NOMO-1 (cell line): Measurements from ENCODE around the gene PTPN13.

ENCODE experiments used
- DNase-seq, 2 experiments: peaks; one replicate each; lab custom pipeline; 2025; ENCODE audit not compliant: unreplicated experiment in 2 of 2; lab: John Stamatoyannopoulos, UW

PTPN13 gene

DNA sequence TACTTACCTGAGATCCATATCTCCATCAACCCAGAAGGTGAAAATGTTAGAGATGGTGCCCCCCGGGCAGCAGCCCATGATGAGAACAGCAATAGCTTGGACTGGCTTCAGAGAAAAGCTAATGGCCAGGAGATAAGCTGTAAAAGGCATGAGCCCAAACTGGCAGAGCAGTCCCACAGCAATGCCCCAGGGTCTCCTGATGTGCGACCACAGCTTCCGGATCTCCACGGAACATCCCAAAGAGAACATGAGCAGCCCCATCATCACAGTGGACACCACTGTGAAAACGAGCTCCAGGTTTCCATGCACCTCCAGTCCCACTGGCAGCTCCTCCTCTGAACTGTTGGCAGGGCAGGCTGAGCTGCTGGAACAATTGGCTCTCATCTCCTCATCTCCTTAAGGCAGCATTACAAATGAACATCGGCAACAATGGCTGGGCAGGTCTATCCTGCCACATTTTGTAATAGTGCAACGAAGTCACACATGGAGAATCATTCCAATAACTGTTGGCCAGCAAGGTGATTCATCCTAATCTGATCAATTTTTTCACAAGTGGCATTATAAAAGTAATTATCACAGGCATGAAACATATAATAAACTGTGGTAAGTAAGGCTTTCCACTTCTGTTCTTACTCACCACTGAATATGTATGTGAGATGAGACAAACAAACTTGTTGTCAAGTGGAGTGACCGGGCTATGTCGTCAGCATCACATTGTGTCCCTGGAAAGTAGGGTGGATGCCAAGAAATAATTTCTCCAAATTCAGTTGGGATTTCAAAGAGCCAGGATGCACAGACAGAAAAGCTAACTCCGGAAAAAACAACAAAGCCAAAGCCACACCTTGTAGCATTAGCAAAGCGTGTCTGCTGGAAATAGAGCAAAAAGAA is 254.9 kb downstream of the PTPN13 start, which contains the start of gene SLC10A6:
Gene SLC10A6 (minus strand): TSS at position 653 of the 888 bp plus-strand sequence. CDS start 269 bp downstream, at position 384.
- no peak for DNase-seq

DNA sequence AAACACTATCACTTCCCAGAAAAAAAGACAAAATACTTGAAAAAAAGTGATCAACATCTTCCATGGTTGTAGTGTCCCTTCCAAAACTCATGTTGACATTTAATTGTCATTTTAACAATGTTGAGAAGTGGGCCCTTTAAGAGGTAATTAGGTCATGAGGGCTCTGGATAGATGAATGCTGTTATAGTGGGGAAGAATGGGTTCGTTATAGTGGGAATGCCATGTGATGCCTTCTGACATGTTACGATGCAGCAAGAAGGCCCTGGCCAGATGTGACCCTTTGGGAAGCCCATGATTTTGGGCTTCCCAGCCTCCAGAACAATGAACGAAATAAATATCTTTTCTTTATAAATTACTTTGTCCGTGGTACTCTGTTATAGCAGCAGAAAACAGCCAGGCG is 259.1 kb downstream of the PTPN13 start:
- DNase-seq: no peak

DNA sequence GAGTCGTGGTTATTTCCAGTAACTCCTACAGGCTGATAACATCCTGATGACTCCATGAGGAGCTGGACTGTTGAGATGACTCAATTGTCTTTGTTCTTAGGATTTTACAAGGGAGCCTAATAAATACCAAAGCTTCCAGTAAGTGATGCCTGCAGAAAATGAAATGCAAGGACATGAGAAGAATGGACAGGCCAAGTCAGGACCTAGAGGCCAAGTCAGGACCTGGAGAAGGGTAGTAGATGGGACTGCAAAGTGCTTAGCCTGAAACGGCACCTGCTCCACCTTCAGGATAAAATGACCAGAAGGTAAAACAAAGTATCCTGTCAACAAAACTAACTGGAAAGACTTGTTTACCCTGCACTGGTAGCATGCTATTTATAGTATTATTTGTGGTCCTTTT is 261.5 kb downstream of the PTPN13 start:
- no peak for DNase-seq

DNA sequence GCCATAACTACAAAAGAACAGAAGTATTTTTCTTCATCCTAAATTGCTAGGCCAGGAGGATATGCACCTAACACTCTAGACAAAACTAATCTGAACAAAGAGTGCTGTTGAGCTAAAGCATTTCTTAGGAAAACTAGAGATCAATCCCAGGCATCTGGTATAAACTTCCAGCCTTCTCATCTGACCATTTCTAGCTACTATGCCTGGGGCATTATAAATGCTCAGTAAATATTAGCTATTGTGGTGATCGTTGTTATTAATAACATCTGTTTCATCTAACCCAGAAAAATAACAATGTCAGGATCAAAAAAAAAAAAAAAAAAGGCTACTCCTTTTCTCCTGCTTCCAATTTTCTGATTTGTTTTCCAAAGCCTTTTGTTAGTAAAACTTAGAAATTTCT is 262.8 kb downstream of the PTPN13 start:
- no peak for DNase-seq

DNA sequence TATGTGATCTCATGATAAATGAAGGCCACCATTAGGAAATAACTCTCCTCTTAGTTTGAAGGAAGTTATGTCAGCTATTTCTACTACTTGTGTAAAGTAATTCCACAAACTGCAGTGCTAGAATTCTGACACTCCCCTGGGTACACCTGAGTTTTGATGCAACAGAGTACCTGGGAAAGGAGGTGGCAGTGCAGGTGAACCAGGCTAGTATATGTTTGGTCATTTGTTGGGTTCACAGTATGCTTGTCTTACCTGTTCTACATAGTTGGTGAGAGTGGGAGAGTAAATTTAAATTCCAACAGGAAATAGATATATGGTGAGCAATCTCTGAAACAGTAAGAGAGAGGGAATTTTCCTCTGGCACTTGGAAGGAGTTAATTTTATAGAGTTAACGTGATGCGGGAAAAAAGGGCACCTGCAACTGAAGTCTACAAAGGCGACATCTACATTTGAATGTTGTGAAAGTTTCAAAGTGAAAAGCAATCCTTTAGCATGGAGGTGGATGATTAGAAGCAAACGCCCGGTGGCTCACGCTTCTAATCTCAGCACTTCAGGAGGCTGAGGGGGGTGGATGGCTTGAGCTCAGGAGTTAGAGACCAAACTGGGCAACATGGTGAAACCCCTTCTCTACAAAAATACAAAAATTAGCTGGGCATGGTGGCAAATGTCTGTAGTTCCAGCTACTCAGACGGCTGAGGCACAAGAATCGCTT is 263.4 kb downstream of the PTPN13 start:
- no peak for DNase-seq
